ENCODE measurements around the gene RTP2. TPM values are rescaled to one million over a fixed set of nuclear protein-coding genes. Genes with fewer than 3 reads are reported as not detected.

RTP2 gene
- total RNA-seq, 1 donor from 2014 or later: not detected

- Histone ChIP-seq H3K9ac (no peak overlapping the region), H2AFZ (replicated peaks) (no peak overlapping the region), H3K4me1 (peaks cover 11% of the 10 kb centered on the region), H3K27ac (no peak overlapping the region), H3K4me2 (no peak overlapping the region), H3K9me3 (ENCODE audit: low read depth) (no peaks in the 10 kb centered on the region), H3K79me2 (ENCODE audit: low read depth) (no peaks in the 10 kb centered on the region), H3K36me3 (peaks cover 7% of the 10 kb centered on the region), H3K27me3 (no peaks in the 10 kb centered on the region), H4K20me1 (ENCODE audit: low read depth) (peaks cover 5% of the 10 kb centered on the region), H3F3A (ENCODE audit: low read depth) (peaks cover 24% of the 10 kb centered on the region), H3K4me3 (no peak overlapping the region)
- Mint-ChIP-seq H3K4me3 (no peak overlapping the region), H3K9me3 (no peaks in the 10 kb centered on the region), H3K36me3 (peaks cover 20% of the 10 kb centered on the region), H3K27ac (peak overlapping the region; percentile 26), H3K4me1 (peaks cover 12% of the 10 kb centered on the region), H3K27me3 (ENCODE audit: insufficient read depth, low read depth) (no peaks in the 10 kb centered on the region)
- DNase-seq (ENCODE audit: low spot score): peak; percentile 21
- no peak for TF ChIP-seq EZH2 (IDR thresholded peaks at IDR 0.05)
- no peak for TF ChIP-seq EZH2phosphoT487 (IDR thresholded peaks at IDR 0.05)
- TF ChIP-seq CTCF (IDR thresholded peaks at IDR 0.05): no peak
These were observed 17.4 kb upstream of the RTP2 start for GRCh38 chr3:187719628-187720336.

- no peak overlapping the region for H3K4me3 ChIP-seq
- peaks cover under 1% of the 10 kb centered on the region for H3K36me3 ChIP-seq
- no peak overlapping the region for H2AFZ ChIP-seq (replicated peaks)
- TF ChIP-seq EZH2phosphoT487 (IDR thresholded peaks at IDR 0.05): no peak
- no peak for TF ChIP-seq CTCF (IDR thresholded peaks at IDR 0.05)
- no peak for TF ChIP-seq EZH2 (IDR thresholded peaks at IDR 0.05)
- peaks cover 5% of the 10 kb centered on the region for H4K20me1 ChIP-seq (ENCODE audit: low read depth)
- H3K27me3 Mint-ChIP-seq (ENCODE audit: insufficient read depth, low read depth): peaks cover 2% of the 10 kb centered on the region
- no peaks in the 10 kb centered on the region for H3K27me3 ChIP-seq
- peaks cover 14% of the 10 kb centered on the region for H3K36me3 Mint-ChIP-seq
- DNase-seq (ENCODE audit: low spot score): no peak
- H3K4me2 ChIP-seq: no peak overlapping the region
- peaks cover 24% of the 10 kb centered on the region for H3F3A ChIP-seq (ENCODE audit: low read depth)
- no peak overlapping the region for H3K4me3 Mint-ChIP-seq
- H3K9me3 Mint-ChIP-seq: no peaks in the 10 kb centered on the region
- no peak overlapping the region for H3K9ac ChIP-seq
- no peak overlapping the region for H3K27ac Mint-ChIP-seq
- H3K4me1 Mint-ChIP-seq: peaks cover 12% of the 10 kb centered on the region
- no peak overlapping the region for H3K27ac ChIP-seq
- H3K79me2 ChIP-seq (ENCODE audit: low read depth): no peaks in the 10 kb centered on the region
- H3K9me3 ChIP-seq (ENCODE audit: low read depth): no peaks in the 10 kb centered on the region
- H3K4me1 ChIP-seq: peaks cover 11% of the 10 kb centered on the region
These were observed 16.4 kb upstream of the RTP2 start for GRCh38 chr3:187718802-187719201.

- no peak overlapping the region for H3K4me2 ChIP-seq
- Mint-ChIP-seq H3K4me3 (no peak overlapping the region), H3K27me3 (ENCODE audit: insufficient read depth, low read depth) (peaks cover 2% of the 10 kb centered on the region), H3K4me1 (peaks cover 12% of the 10 kb centered on the region), H3K9me3 (no peaks in the 10 kb centered on the region), H3K36me3 (peaks cover 10% of the 10 kb centered on the region), H3K27ac (no peak overlapping the region)
- H3K4me1 ChIP-seq: peaks cover 11% of the 10 kb centered on the region
- H3K36me3 ChIP-seq: no peaks in the 10 kb centered on the region
- H3K27me3 ChIP-seq: no peaks in the 10 kb centered on the region
- H3K79me2 ChIP-seq (ENCODE audit: low read depth): no peaks in the 10 kb centered on the region
- no peak for DNase-seq (ENCODE audit: low spot score)
- no peak overlapping the region for H3K27ac ChIP-seq
- peaks cover 5% of the 10 kb centered on the region for H4K20me1 ChIP-seq (ENCODE audit: low read depth)
- peaks cover 24% of the 10 kb centered on the region for H3F3A ChIP-seq (ENCODE audit: low read depth)
- no peak overlapping the region for H3K9ac ChIP-seq
- H2AFZ ChIP-seq (replicated peaks): no peak overlapping the region
- no peaks in the 10 kb centered on the region for H3K9me3 ChIP-seq (ENCODE audit: low read depth)
- no peak overlapping the region for H3K4me3 ChIP-seq
- no peak for TF ChIP-seq CTCF (IDR thresholded peaks at IDR 0.05)
- TF ChIP-seq EZH2phosphoT487 (IDR thresholded peaks at IDR 0.05): no peak
- TF ChIP-seq EZH2 (IDR thresholded peaks at IDR 0.05): no peak
These were observed 15.2 kb upstream of the RTP2 start for GRCh38 chr3:187717572-187717971.

Data from neural progenitor cell (in vitro differentiated cells).